ENCODE data around the gene TBC1D9B. TPM values are rescaled to one million over a fixed set of nuclear protein-coding genes. Genes with fewer than 3 reads are reported as not detected.

The TBC1D9B gene
- polyA plus RNA-seq, 2 donors = 44.8 to 69.5 TPM

DNA sequence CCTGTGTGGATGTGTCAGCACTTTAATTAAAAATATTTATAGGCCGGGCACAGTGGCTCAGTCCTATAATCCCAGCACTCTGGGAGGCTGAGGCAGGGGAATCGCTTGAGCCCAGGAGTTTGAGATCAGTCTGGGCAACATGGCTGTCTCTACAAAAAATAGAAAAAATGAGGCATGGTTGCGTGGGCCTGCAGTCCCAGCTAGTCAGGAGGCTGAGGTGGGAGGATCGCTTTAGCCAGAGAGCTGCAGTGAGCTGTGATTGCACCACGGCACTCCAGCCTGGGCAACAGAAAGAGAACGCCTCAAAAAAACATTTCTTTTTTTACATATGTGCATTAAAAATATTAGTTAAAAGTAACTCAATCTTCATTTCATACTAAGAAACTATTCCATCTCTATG lies 6.2 kb downstream of the TBC1D9B start:
- no peak overlapping the region for H3K27ac ChIP-seq (ENCODE audit: low read depth in 2 of 2, low read length in 1 of 2)
- H3K36me3 ChIP-seq (ENCODE audit: control insufficient read depth in 2 of 2, insufficient read depth in 2 of 2, low read length in 1 of 2) = peaks cover 8 to 35% of the 10 kb centered on the region in 2 donors
- H3K9me3 ChIP-seq (ENCODE audit: control insufficient read depth in 2 of 2, insufficient read depth in 1 of 2, low read depth in 1 of 2, low read length in 1 of 2) = no peaks in the 10 kb centered on the region
- WGBS, 2 donors = 93 to 94% methylated on average over 6 of the region's 6 CpGs
- peaks cover 0 to 5% of the 10 kb centered on the region in 2 donors for H3K4me1 ChIP-seq (ENCODE audit: control insufficient read depth in 2 of 2, insufficient read depth in 2 of 2, low read length in 1 of 2)
- no peaks in the 10 kb centered on the region for H3K27me3 ChIP-seq (ENCODE audit: control insufficient read depth in 1 of 2, insufficient read depth in 2 of 2, low read length in 2 of 2)
- no peak overlapping the region for H3K4me3 ChIP-seq (ENCODE audit: low read depth in 1 of 2, low read length in 2 of 2)

DNA sequence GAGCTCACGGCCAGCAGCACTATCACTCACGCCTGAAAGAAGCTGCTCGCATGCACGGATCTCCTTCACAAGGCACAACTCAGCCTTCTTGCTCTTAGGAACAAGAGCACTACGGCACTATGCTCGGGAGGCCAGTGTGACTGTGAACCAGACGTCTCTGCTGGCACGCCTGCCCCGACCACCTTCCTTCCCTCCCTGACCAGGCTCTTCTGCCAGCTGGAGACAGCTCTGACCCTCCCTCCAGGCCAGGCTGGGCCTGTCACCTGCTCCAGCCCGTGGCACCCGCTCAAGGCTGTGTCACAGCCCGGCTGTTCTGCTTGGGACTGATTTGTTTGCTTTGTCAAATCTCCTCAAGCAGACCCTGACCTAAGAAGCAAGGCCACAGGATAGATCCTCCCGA lies 7.0 kb downstream of the TBC1D9B start:
- WGBS, 2 donors = 84 to 88% methylated on average over 13 of the region's 13 CpGs

DNA sequence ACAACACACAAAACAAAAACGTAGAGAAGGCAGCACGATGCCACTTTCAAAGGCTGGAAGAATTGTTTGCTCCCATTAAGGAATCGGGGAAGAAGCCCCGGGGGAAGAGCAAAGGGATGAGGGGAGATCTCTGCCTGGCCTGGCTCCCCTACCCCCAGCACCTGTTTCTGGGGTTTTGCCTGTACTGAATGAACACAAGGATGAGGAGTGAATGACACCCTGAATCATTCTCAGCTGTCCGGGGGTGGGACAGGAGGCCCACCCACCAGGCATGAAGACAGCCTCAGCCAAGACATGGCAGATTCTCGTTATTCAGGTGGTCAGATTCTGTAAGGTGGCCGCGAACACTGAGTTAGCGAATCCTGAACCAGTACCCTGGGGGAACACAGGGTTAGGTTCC lies 7.5 kb downstream of the TBC1D9B start:
- Histone ChIP-seq H3K4me3 (ENCODE audit: low read depth in 1 of 2, low read length in 2 of 2) (no peak overlapping the region), H3K36me3 (ENCODE audit: control insufficient read depth in 2 of 2, insufficient read depth in 2 of 2, low read length in 1 of 2) (peaks cover 14 to 42% of the 10 kb centered on the region in 2 donors), H3K27me3 (ENCODE audit: control insufficient read depth in 1 of 2, insufficient read depth in 2 of 2, low read length in 2 of 2) (no peaks in the 10 kb centered on the region), H3K9me3 (ENCODE audit: control insufficient read depth in 2 of 2, insufficient read depth in 1 of 2, low read depth in 1 of 2, low read length in 1 of 2) (no peaks in the 10 kb centered on the region), H3K4me1 (ENCODE audit: control insufficient read depth in 2 of 2, insufficient read depth in 2 of 2, low read length in 1 of 2) (no peaks in the 10 kb centered on the region), H3K27ac (ENCODE audit: low read depth in 2 of 2, low read length in 1 of 2) (no peak overlapping the region)
- WGBS, 2 donors = 83 to 86% methylated on average over 9 of the region's 9 CpGs

More for the DNA sequence above, 7.0 kb downstream of the TBC1D9B start:
- Histone ChIP-seq H3K27me3 (ENCODE audit: control insufficient read depth in 1 of 2, insufficient read depth in 2 of 2, low read length in 2 of 2) (no peaks in the 10 kb centered on the region), H3K27ac (ENCODE audit: low read depth in 2 of 2, low read length in 1 of 2) (no peak overlapping the region), H3K4me1 (ENCODE audit: control insufficient read depth in 2 of 2, insufficient read depth in 2 of 2, low read length in 1 of 2) (no peaks in the 10 kb centered on the region), H3K4me3 (ENCODE audit: low read depth in 1 of 2, low read length in 2 of 2) (no peak overlapping the region), H3K36me3 (ENCODE audit: control insufficient read depth in 2 of 2, insufficient read depth in 2 of 2, low read length in 1 of 2) (peaks cover 11 to 37% of the 10 kb centered on the region in 2 donors), H3K9me3 (ENCODE audit: control insufficient read depth in 2 of 2, insufficient read depth in 1 of 2, low read depth in 1 of 2, low read length in 1 of 2) (no peaks in the 10 kb centered on the region)

DNA sequence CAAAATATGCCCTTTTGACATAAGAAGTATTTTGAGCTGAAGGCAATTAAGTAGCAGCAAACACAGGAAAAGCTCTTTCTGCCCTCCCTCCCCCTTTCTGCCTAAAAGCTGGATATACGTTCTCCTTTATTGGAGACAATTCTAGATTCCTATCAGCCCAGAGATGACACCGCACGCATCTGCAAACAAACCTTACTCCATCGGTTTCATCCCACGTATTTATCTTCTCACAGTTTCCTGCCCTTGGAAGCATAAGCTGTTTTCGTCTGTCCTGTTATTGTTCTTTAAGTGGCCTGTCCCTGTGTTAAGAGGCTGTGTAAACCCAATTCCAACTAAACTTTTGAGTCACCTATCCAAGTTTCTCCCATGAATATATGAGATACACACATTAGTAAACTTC lies 11.8 kb downstream of the TBC1D9B start:
- 84 to 94% methylated on average over 6 of the region's 6 CpGs for WGBS, 2 donors
- no peak overlapping the region for H3K27ac ChIP-seq (ENCODE audit: low read depth in 2 of 2, low read length in 1 of 2)
- peaks cover 36 to 55% of the 10 kb centered on the region in 2 donors for H3K36me3 ChIP-seq (ENCODE audit: control insufficient read depth in 2 of 2, insufficient read depth in 2 of 2, low read length in 1 of 2)

DNA sequence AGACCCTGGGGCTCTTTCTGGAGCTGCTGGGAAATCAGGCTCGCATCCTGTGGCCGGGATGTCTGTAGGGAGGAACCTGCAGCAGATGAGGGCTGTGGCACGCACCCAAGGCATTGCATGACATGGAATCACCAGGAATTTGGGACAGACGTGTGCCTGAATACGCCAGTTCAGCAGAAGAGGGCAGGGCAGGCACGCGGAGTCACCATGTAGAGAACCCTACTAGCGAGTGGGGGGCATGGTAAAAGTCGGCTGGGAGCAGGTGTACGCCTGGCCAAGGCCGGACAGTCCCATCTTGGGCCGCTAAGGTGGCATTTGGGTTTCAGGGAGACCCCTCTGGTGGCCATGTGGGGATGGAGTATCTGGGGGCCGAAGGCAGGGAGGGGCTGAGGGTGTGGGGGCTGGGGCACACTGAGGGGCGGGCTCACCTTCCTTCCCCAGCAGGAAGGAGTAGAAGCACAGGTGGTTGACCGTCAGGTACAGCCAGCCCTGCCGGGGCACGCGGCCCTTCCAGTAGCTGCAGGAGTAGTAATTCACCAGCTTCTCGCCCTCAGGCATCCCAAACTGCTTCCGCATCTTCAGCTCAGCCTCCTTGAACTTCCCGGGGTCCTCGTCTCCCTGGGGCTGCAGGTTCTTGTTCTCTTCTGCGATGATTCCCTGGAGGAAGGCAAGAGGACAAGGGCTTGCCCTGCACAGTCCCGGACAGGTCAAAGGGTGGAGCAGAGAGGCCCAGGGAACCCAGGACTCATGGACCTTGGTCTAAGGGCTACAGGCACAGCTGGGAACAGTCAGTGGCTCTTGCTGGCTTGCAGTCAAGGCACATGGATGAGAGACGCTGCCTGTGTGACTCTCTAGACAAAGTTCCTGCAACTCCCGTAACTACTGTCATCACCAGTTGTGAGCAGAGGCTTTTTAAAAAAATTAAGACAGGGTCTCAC lies 13.5 kb downstream of the TBC1D9B start:
- H3K36me3 ChIP-seq (ENCODE audit: control insufficient read depth in 2 of 2, insufficient read depth in 2 of 2, low read length in 1 of 2) = peaks cover 47 to 64% of the 10 kb centered on the region in 2 donors
- no peaks in the 10 kb centered on the region for H3K4me1 ChIP-seq (ENCODE audit: control insufficient read depth in 2 of 2, insufficient read depth in 2 of 2, low read length in 1 of 2)
- H3K9me3 ChIP-seq (ENCODE audit: control insufficient read depth in 2 of 2, insufficient read depth in 1 of 2, low read depth in 1 of 2, low read length in 1 of 2) = no peaks in the 10 kb centered on the region
- WGBS, 2 donors = 92 to 95% methylated on average over 26 of the region's 26 CpGs
- no peak overlapping the region for H3K27ac ChIP-seq (ENCODE audit: low read depth in 2 of 2, low read length in 1 of 2)
- H3K4me3 ChIP-seq (ENCODE audit: low read depth in 1 of 2, low read length in 2 of 2) = no peak overlapping the region
- no peaks in the 10 kb centered on the region for H3K27me3 ChIP-seq (ENCODE audit: control insufficient read depth in 1 of 2, insufficient read depth in 2 of 2, low read length in 2 of 2)

More for the DNA sequence above, 11.8 kb downstream of the TBC1D9B start:
- Histone ChIP-seq H3K9me3 (ENCODE audit: control insufficient read depth in 2 of 2, insufficient read depth in 1 of 2, low read depth in 1 of 2, low read length in 1 of 2) (no peaks in the 10 kb centered on the region), H3K4me3 (ENCODE audit: low read depth in 1 of 2, low read length in 2 of 2) (no peak overlapping the region), H3K27me3 (ENCODE audit: control insufficient read depth in 1 of 2, insufficient read depth in 2 of 2, low read length in 2 of 2) (no peaks in the 10 kb centered on the region), H3K4me1 (ENCODE audit: control insufficient read depth in 2 of 2, insufficient read depth in 2 of 2, low read length in 1 of 2) (no peaks in the 10 kb centered on the region)

DNA sequence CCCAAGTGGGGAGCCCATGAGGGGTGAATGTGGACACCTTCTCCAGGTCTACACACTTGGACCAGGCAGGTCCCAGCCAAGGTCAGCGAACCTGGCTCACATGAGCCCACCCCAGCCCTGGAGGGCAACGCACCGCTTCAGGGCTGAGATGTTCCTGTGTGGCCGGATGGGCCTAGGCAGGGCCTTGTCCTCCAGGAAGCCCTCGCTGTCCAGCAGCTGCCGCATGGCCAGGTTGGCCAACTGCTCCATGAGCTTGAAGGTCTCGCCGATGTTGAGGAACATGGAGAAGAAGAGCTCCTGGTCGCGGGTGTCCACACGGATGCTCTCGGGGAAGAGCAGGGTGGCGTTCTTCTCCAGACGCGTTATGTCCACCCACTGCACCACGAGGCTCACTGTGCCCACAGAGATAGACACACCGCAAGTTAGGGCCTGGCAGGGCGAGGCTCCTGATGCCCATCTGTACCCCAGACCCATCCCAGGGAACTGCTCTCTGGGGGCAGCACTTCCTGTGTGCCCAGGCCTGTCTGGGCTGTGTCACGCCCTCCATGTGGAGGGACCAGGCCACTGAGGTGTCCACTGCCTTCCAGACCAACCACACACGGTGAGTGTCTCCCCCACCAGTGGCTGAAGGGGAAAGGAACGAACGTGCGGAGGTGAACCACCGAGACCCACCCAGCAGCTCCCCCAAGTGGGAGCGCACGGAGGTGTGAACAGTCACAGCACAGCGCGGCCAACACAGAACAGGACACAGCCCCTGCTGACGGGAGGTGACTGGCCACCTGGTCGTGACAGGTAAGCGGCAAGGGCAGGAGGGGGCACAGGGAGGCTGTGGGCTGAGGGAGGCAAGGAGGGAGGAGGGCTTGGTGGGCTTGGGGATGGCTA lies 14.4 kb downstream of the TBC1D9B start:
- Histone ChIP-seq H3K4me1 (ENCODE audit: control insufficient read depth in 2 of 2, insufficient read depth in 2 of 2, low read length in 1 of 2) (no peaks in the 10 kb centered on the region), H3K27me3 (ENCODE audit: control insufficient read depth in 1 of 2, insufficient read depth in 2 of 2, low read length in 2 of 2) (no peaks in the 10 kb centered on the region), H3K36me3 (ENCODE audit: control insufficient read depth in 2 of 2, insufficient read depth in 2 of 2, low read length in 1 of 2) (peaks cover 47 to 67% of the 10 kb centered on the region in 2 donors), H3K27ac (ENCODE audit: low read depth in 2 of 2, low read length in 1 of 2) (no peak overlapping the region), H3K9me3 (ENCODE audit: control insufficient read depth in 2 of 2, insufficient read depth in 1 of 2, low read depth in 1 of 2, low read length in 1 of 2) (no peaks in the 10 kb centered on the region), H3K4me3 (ENCODE audit: low read depth in 1 of 2, low read length in 2 of 2) (no peak overlapping the region)
- WGBS, 2 donors = 93 to 94% methylated on average over 31 of the region's 31 CpGs

DNA sequence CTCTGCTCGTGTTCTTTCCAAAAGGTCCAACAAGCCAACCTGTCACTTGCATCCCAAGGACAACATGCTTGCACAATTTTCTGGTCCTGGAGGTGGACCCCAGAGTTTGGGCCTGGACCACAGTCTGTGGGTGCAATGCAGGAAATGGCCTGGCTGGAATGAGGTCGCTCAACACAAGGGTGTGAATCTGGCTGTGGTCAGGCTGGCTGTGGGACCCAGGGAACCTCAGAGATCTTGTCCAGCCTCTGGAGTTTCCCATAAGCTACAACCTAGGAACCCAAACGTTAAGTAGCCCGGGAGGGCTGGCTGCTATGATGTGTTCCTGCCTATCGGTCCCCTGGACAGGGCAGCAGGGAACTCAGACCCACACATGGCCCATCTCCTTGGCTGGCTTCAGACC lies 15.4 kb downstream of the TBC1D9B start:
- Histone ChIP-seq H3K4me3 (ENCODE audit: low read depth in 1 of 2, low read length in 2 of 2) (no peak overlapping the region), H3K4me1 (ENCODE audit: control insufficient read depth in 2 of 2, insufficient read depth in 2 of 2, low read length in 1 of 2) (no peaks in the 10 kb centered on the region), H3K9me3 (ENCODE audit: control insufficient read depth in 2 of 2, insufficient read depth in 1 of 2, low read depth in 1 of 2, low read length in 1 of 2) (no peaks in the 10 kb centered on the region), H3K27ac (ENCODE audit: low read depth in 2 of 2, low read length in 1 of 2) (no peak overlapping the region), H3K27me3 (ENCODE audit: control insufficient read depth in 1 of 2, insufficient read depth in 2 of 2, low read length in 2 of 2) (no peaks in the 10 kb centered on the region), H3K36me3 (ENCODE audit: control insufficient read depth in 2 of 2, insufficient read depth in 2 of 2, low read length in 1 of 2) (peaks cover 41 to 71% of the 10 kb centered on the region in 2 donors)
- WGBS, 2 donors = 81 to 84% methylated on average over 5 of the region's 5 CpGs

DNA sequence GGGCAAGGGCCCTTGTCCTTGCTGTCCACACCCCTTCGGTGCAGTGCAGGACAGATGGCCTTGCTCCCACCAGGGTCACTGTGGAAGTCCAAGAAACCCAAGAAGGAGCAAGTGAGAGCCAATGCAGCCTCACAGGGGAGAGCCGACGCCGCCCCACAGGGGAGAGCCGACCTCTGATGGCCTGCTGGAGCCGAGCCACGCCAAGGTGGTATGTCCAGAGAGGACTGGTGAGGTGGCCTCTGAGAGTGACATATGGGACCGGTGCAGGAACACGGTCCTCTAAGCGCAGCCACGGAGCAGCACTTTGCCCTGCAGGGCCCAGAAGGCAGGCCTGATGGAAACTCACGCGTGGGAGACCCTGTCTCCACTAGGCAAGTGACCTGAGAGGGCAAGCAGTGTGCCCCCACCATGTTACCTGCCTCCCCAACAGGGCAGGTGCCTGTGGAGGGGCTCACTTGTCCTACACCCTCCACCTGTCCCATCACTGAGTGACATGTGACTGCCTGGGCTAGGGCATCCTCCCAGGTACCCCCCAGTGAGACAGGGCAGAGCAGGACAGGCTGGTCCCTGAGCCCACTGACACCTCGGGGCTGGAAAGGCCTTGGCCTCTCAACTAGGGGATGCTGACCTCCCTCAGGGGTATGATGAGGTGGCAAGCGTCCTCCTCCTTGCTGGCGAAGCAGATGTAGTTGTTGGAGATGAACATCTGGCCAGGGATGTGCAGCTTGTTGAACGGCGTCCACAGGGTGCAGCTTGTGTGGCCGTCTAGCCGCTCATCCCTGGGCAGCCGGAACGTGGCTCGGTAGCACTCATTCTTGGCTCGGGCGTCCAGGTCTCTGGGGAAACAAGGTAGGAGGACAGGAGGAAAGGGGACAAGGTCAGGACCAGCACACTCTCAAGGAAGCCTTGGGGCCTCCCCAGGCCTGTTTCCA lies 16.7 kb downstream of the TBC1D9B start:
- H3K27ac ChIP-seq (ENCODE audit: low read depth in 2 of 2, low read length in 1 of 2) = no peak overlapping the region
- H3K4me3 ChIP-seq (ENCODE audit: low read depth in 1 of 2, low read length in 2 of 2) = no peak overlapping the region
- no peaks in the 10 kb centered on the region for H3K9me3 ChIP-seq (ENCODE audit: control insufficient read depth in 2 of 2, insufficient read depth in 1 of 2, low read depth in 1 of 2, low read length in 1 of 2)
- WGBS, 2 donors = 96 to 97% methylated on average over 25 of the region's 25 CpGs
- H3K4me1 ChIP-seq (ENCODE audit: control insufficient read depth in 2 of 2, insufficient read depth in 2 of 2, low read length in 1 of 2) = no peaks in the 10 kb centered on the region
- no peaks in the 10 kb centered on the region for H3K27me3 ChIP-seq (ENCODE audit: control insufficient read depth in 1 of 2, insufficient read depth in 2 of 2, low read length in 2 of 2)
- H3K36me3 ChIP-seq (ENCODE audit: control insufficient read depth in 2 of 2, insufficient read depth in 2 of 2, low read length in 1 of 2) = peaks cover 44 to 80% of the 10 kb centered on the region in 2 donors

DNA sequence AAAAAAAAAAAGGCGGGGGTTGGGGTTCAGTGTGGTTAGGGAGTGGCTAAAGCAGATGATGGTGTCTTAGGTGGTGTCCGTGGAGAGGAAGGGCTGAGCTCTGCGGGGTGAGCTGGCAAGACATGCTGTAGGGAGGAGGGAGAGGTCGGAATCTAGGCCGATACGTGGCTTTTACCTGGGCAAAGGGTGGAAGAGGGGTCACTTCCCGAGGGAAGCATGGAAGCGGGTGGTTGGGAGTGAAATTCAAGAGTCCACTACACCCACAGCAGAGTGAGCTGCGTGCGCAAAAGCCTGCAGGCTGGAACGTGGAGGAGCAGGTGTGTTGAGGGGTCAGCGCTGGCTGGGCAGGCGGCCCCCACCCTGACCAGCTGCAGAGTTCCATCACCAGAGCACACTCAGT lies 17.8 kb downstream of the TBC1D9B start:
- no peaks in the 10 kb centered on the region for H3K27me3 ChIP-seq (ENCODE audit: control insufficient read depth in 1 of 2, insufficient read depth in 2 of 2, low read length in 2 of 2)
- no peaks in the 10 kb centered on the region for H3K9me3 ChIP-seq (ENCODE audit: control insufficient read depth in 2 of 2, insufficient read depth in 1 of 2, low read depth in 1 of 2, low read length in 1 of 2)
- 95% methylated on average over 13 of the region's 13 CpGs for WGBS, 2 donors
- H3K36me3 ChIP-seq (ENCODE audit: control insufficient read depth in 2 of 2, insufficient read depth in 2 of 2, low read length in 1 of 2) = peaks cover 38 to 79% of the 10 kb centered on the region in 2 donors
- H3K27ac ChIP-seq (ENCODE audit: low read depth in 2 of 2, low read length in 1 of 2) = no peak overlapping the region
- H3K4me1 ChIP-seq (ENCODE audit: control insufficient read depth in 2 of 2, insufficient read depth in 2 of 2, low read length in 1 of 2) = no peaks in the 10 kb centered on the region
- no peak overlapping the region for H3K4me3 ChIP-seq (ENCODE audit: low read depth in 1 of 2, low read length in 2 of 2)
